ENCODE data around the gene CSMD2. TPM values are rescaled to one million over a fixed set of nuclear protein-coding genes. Genes with fewer than 3 reads are reported as not detected.
A peak's percentile ranks its signal among the peaks of the same experiment; 100 is the strongest.

CSMD2 gene
- total RNA-seq, 1 donor from 2014 or later: 0.52 TPM

DNA sequence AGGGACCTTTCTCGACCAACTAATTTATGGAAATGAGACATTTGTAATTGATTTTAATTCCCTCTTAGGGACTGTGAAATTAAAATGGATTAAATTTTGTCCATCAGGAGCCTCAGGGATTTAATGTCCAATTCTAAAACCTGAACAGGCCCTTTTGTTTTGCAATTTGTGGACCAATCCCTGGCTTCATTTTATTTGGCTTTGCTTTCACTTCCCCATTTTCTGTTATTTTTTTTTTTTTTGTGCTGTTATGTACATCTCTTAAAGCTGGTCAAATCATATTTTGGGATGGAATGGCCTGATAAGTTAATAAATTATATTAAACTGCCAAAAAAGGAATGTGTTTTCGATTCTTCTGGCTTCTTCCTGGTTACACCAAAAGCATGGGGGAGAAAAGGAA, 663.7 kb downstream of the CSMD2 start:
- H3K9ac ChIP-seq (ENCODE audit: low read depth in 1 of 3, low read length in 3 of 3): no peak overlapping the region
- H3K9me3 ChIP-seq (ENCODE audit: control insufficient read depth in 3 of 3, low read length in 3 of 3): peaks cover 5 to 12% (median 7%) of the 10 kb centered on the region in 3 donors
- H3K4me3 ChIP-seq (ENCODE audit: low read length in 3 of 3): no peak overlapping the region
- H3K4me1 ChIP-seq (ENCODE audit: control insufficient read depth in 3 of 3, insufficient read depth in 3 of 3, low read length in 3 of 3): no peaks in the 10 kb centered on the region
- H3K36me3 ChIP-seq (ENCODE audit: control insufficient read depth in 3 of 3, insufficient read depth in 3 of 3, low read length in 3 of 3): peaks cover 0 to 3% (median 0%) of the 10 kb centered on the region in 3 donors
- H3K27ac ChIP-seq (ENCODE audit: low read depth, low read length): no peak overlapping the region
- no peaks in the 10 kb centered on the region for H3K27me3 ChIP-seq (ENCODE audit: control insufficient read depth in 3 of 3, insufficient read depth in 3 of 3, low read length in 3 of 3)

DNA sequence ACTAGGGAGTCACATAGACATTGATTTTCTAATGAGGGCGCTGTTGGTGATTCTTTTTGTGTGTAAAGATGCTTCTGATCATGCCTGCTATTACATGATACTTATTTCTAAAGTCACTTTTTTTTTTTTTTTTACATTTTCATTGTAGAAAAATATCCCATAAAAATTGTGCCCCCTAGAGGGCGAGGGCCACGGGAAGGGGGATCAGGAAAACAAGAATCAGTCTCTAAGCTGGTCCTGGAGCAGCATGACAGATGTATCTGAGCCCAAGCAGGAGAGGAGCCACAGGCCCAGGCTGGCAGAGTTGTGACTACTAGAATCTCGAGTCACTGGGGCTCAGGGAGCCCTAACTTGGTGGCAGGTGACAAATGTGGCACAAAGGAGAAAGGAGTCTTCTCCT, 664.5 kb downstream of the CSMD2 start:
- H3K36me3 ChIP-seq (ENCODE audit: control insufficient read depth in 3 of 3, insufficient read depth in 3 of 3, low read length in 3 of 3): peaks cover 3 to 5% (median 5%) of the 10 kb centered on the region in 3 donors
- no peak overlapping the region for H3K9ac ChIP-seq (ENCODE audit: low read depth in 1 of 3, low read length in 3 of 3)
- H3K9me3 ChIP-seq (ENCODE audit: control insufficient read depth in 3 of 3, low read length in 3 of 3): peaks cover 7 to 19% (median 10%) of the 10 kb centered on the region in 3 donors
- H3K27ac ChIP-seq (ENCODE audit: low read depth, low read length): no peak overlapping the region
- no peaks in the 10 kb centered on the region for H3K4me1 ChIP-seq (ENCODE audit: control insufficient read depth in 3 of 3, insufficient read depth in 3 of 3, low read length in 3 of 3)
- H3K4me3 ChIP-seq (ENCODE audit: low read length in 3 of 3): no peak overlapping the region
- no peaks in the 10 kb centered on the region for H3K27me3 ChIP-seq (ENCODE audit: control insufficient read depth in 3 of 3, insufficient read depth in 3 of 3, low read length in 3 of 3)

DNA sequence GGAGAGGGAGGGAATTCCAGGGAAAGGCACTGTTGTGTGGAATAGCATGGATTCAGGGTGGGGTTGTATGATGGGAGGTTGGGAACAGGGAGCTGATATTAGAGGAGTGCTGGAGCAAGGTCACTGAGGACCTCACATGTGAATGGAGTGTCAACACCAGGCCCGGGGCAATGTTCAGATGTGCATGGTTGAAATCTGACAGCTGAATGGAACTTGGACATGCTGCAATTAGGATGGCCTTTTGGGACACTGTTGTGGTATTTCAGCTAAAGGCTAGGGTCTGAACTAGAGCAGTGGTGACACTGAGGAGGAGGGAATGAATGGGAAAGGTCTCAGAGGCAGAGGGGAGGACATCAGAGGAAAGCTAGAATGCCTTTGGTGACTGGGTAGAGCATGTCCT, 667.6 kb downstream of the CSMD2 start:
- Histone ChIP-seq H3K27ac (ENCODE audit: low read depth, low read length) (no peak overlapping the region), H3K9me3 (ENCODE audit: control insufficient read depth in 3 of 3, low read length in 3 of 3) (peaks cover 33 to 40% (median 37%) of the 10 kb centered on the region in 3 donors), H3K4me1 (ENCODE audit: control insufficient read depth in 3 of 3, insufficient read depth in 3 of 3, low read length in 3 of 3) (no peaks in the 10 kb centered on the region), H3K27me3 (ENCODE audit: control insufficient read depth in 3 of 3, insufficient read depth in 3 of 3, low read length in 3 of 3) (no peaks in the 10 kb centered on the region), H3K36me3 (ENCODE audit: control insufficient read depth in 3 of 3, insufficient read depth in 3 of 3, low read length in 3 of 3) (peaks cover 29 to 33% (median 33%) of the 10 kb centered on the region in 3 donors), H3K4me3 (ENCODE audit: low read length in 3 of 3) (no peak overlapping the region), H3K9ac (ENCODE audit: low read depth in 1 of 3, low read length in 3 of 3) (no peak overlapping the region)

DNA sequence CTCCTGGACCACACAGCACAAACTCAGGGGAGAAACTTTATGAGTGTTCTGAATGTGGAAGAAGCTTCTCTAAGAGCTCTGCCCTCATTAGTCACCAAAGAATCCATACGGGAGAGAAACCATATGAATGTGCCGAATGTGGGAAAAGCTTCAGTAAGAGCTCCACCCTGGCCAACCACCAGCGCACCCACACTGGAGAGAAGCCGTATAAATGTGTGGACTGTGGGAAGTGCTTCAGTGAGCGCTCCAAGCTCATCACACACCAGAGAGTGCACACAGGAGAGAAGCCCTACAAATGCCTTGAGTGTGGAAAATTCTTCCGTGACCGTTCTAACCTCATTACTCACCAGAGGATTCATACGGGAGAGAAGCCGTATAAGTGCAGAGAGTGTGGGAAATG, 670.1 kb downstream of the CSMD2 start:
- H3K4me3 ChIP-seq (ENCODE audit: low read length in 3 of 3): peak overlapping the region in 1 of 3 donors; percentile 7
- H3K4me1 ChIP-seq (ENCODE audit: control insufficient read depth in 3 of 3, insufficient read depth in 3 of 3, low read length in 3 of 3): no peaks in the 10 kb centered on the region
- H3K9ac ChIP-seq (ENCODE audit: low read depth in 1 of 3, low read length in 3 of 3): no peak overlapping the region
- H3K27ac ChIP-seq (ENCODE audit: low read depth, low read length): no peak overlapping the region
- H3K36me3 ChIP-seq (ENCODE audit: control insufficient read depth in 3 of 3, insufficient read depth in 3 of 3, low read length in 3 of 3): peaks cover 51 to 55% (median 54%) of the 10 kb centered on the region in 3 donors
- no peaks in the 10 kb centered on the region for H3K27me3 ChIP-seq (ENCODE audit: control insufficient read depth in 3 of 3, insufficient read depth in 3 of 3, low read length in 3 of 3)
- peaks cover 34 to 43% (median 37%) of the 10 kb centered on the region in 3 donors for H3K9me3 ChIP-seq (ENCODE audit: control insufficient read depth in 3 of 3, low read length in 3 of 3)

DNA sequence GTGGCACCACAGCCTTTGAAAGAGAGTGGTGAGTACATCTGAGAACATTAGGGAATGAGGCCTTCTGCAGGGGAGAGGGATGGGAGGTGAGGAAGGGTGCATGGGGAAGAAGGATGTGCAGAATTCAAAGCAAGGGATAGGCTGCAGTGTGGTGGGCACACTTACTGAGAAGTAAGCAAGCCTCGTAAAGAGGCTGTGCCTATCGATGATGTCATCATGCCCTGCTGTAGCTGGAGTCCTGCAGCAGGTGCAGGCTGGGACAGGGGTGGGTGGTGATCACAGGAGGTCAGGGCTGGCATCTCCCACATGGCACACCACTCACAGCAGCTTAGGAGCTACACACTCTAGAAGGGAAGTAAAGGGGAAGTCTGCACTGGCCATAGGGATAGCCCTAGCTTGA, 676.4 kb downstream of the CSMD2 start:
- Histone ChIP-seq H3K36me3 (ENCODE audit: control insufficient read depth in 3 of 3, insufficient read depth in 3 of 3, low read length in 3 of 3) (peaks cover 46 to 57% (median 56%) of the 10 kb centered on the region in 3 donors), H3K4me1 (ENCODE audit: control insufficient read depth in 3 of 3, insufficient read depth in 3 of 3, low read length in 3 of 3) (no peaks in the 10 kb centered on the region), H3K4me3 (ENCODE audit: low read length in 3 of 3) (no peak overlapping the region), H3K27me3 (ENCODE audit: control insufficient read depth in 3 of 3, insufficient read depth in 3 of 3, low read length in 3 of 3) (no peaks in the 10 kb centered on the region), H3K9ac (ENCODE audit: low read depth in 1 of 3, low read length in 3 of 3) (no peak overlapping the region), H3K9me3 (ENCODE audit: control insufficient read depth in 3 of 3, low read length in 3 of 3) (peaks cover 5 to 8% (median 8%) of the 10 kb centered on the region in 3 donors), H3K27ac (ENCODE audit: low read depth, low read length) (no peak overlapping the region)

DNA sequence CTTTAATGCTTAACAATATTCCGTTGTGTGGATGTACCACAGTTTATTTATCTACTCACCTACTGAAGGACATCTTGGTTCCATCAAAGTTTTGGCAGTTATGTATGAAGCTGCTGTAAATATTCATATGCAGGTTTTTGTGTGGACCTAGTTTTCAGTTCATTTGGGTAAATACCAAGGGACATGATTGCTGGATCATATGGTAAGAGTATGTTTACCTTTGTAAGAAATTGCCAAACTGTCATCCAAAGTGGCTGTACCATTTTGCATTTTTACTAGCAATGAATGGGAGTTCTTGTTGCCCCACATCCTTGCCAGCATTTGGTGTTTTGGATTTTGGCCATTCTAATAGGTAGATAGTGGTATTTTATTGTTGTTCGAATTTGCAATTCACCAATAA, 682.6 kb downstream of the CSMD2 start:
- H3K9ac ChIP-seq (ENCODE audit: low read depth in 1 of 3, low read length in 3 of 3): no peak overlapping the region
- H3K36me3 ChIP-seq (ENCODE audit: control insufficient read depth in 3 of 3, insufficient read depth in 3 of 3, low read length in 3 of 3): peaks cover 5 to 28% (median 19%) of the 10 kb centered on the region in 3 donors
- H3K27me3 ChIP-seq (ENCODE audit: control insufficient read depth in 3 of 3, insufficient read depth in 3 of 3, low read length in 3 of 3): no peaks in the 10 kb centered on the region

DNA sequence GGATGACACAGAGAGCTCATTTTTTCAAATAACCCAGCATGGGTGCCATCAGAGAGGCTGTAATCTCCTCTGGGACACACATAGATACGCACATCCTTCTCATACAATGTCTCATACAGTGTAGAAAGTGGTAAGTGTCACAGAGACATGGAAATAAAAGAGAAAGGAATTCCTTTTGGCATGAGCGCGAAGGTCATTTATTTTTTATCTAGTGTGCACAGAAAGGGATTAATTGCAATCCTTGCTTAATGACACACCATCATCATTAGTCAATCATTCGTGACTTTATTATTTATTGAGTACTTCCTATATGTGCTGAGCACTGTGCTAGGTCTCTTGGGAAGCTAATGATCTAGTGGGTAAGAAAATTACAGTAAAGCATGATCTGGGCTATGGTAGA, 687.6 kb downstream of the CSMD2 start:
- H3K9ac ChIP-seq (ENCODE audit: low read depth in 1 of 3, low read length in 3 of 3): no peak overlapping the region

More for the DNA sequence above, 682.6 kb downstream of the CSMD2 start:
- Histone ChIP-seq H3K9me3 (ENCODE audit: control insufficient read depth in 3 of 3, low read length in 3 of 3) (no peaks in the 10 kb centered on the region), H3K27ac (ENCODE audit: low read depth, low read length) (no peak overlapping the region), H3K4me3 (ENCODE audit: low read length in 3 of 3) (no peak overlapping the region), H3K4me1 (ENCODE audit: control insufficient read depth in 3 of 3, insufficient read depth in 3 of 3, low read length in 3 of 3) (no peaks in the 10 kb centered on the region)

DNA sequence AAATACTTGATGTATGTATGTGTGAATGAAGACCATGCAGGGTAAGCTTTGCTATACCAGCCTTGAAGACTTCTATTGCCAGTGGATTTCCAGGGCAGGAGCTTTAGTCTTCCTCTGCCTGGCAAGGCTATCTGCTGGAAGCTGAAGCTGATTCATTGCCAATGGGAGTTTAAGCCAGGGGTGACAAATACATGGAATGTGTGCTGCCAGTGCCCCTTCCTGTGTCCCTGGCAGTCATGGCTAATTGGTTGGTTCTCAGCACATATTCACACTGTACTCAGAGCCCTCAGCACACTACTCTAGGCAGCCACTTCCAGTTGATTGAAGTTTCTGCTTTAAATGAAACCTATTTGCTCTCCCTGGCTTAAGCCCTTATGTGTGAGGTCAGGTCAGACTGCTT, 691.1 kb downstream of the CSMD2 start:
- no peaks in the 10 kb centered on the region for H3K27me3 ChIP-seq (ENCODE audit: control insufficient read depth in 3 of 3, insufficient read depth in 3 of 3, low read length in 3 of 3)
- H3K36me3 ChIP-seq (ENCODE audit: control insufficient read depth in 3 of 3, insufficient read depth in 3 of 3, low read length in 3 of 3): no peaks in the 10 kb centered on the region
- peaks cover 22 to 36% (median 28%) of the 10 kb centered on the region in 3 donors for H3K4me1 ChIP-seq (ENCODE audit: control insufficient read depth in 3 of 3, insufficient read depth in 3 of 3, low read length in 3 of 3)
- H3K27ac ChIP-seq (ENCODE audit: low read depth, low read length): no peak overlapping the region
- no peak overlapping the region for H3K4me3 ChIP-seq (ENCODE audit: low read length in 3 of 3)
- H3K9ac ChIP-seq (ENCODE audit: low read depth in 1 of 3, low read length in 3 of 3): no peak overlapping the region
- no peaks in the 10 kb centered on the region for H3K9me3 ChIP-seq (ENCODE audit: control insufficient read depth in 3 of 3, low read length in 3 of 3)

More for the DNA sequence above, 687.6 kb downstream of the CSMD2 start:
- peaks cover 5 to 17% (median 10%) of the 10 kb centered on the region in 3 donors for H3K36me3 ChIP-seq (ENCODE audit: control insufficient read depth in 3 of 3, insufficient read depth in 3 of 3, low read length in 3 of 3)
- no peaks in the 10 kb centered on the region for H3K9me3 ChIP-seq (ENCODE audit: control insufficient read depth in 3 of 3, low read length in 3 of 3)
- H3K4me3 ChIP-seq (ENCODE audit: low read length in 3 of 3): no peak overlapping the region
- no peaks in the 10 kb centered on the region for H3K27me3 ChIP-seq (ENCODE audit: control insufficient read depth in 3 of 3, insufficient read depth in 3 of 3, low read length in 3 of 3)
- H3K27ac ChIP-seq (ENCODE audit: low read depth, low read length): no peak overlapping the region
- peaks cover 9 to 19% (median 18%) of the 10 kb centered on the region in 3 donors for H3K4me1 ChIP-seq (ENCODE audit: control insufficient read depth in 3 of 3, insufficient read depth in 3 of 3, low read length in 3 of 3)

DNA sequence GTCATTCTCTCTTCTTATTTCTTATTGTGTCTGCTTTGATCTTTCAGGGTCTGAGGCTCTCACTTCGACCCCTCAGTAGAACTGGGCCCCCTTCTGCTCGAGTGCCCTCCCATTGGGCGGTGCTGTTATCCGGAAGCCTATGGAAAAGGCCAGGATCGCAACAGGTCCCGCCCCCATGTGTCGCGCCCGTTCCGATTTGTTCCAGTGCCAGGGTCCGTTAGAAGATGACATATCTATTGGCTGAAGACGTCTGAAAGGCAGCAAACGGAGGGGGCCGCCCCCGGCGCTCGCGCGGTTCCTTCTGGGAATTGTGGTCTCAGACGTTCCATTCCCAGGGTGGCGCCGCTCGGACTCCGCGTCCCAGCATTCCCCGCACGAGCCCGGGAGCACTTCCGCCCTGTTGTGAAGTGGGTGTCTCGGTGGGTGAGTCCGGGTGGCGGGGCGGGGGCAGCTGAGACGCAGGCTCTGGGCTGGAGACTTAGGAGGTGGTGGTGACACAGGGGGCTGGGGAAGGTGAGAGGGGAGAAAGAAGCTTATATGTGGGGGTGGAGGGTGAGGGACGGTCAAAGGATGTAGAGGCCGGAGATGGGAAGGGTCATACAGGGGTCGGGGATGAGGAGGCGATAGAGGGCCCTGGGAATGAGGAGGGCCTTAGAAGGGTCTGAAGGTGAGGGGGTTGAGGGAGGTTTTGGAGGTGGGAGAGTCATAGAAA, 692.6 kb downstream of the CSMD2 start, which contains the start of gene ZSCAN20:
ZSCAN20 (plus strand) TSS at position 377 of the 712 bp plus-strand sequence. CDS start 6,644 bp downstream, outside the sequence.
- Histone ChIP-seq H3K4me1 (ENCODE audit: control insufficient read depth in 3 of 3, insufficient read depth in 3 of 3, low read length in 3 of 3) (peaks cover 22 to 36% (median 28%) of the 10 kb centered on the region in 3 donors), H3K36me3 (ENCODE audit: control insufficient read depth in 3 of 3, insufficient read depth in 3 of 3, low read length in 3 of 3) (no peaks in the 10 kb centered on the region), H3K27ac (ENCODE audit: low read depth, low read length) (peak within 1 kb of the TSS; percentile 64), H3K9ac (ENCODE audit: low read depth in 1 of 3, low read length in 3 of 3) (peak within 1 kb of the TSS; percentile 80 to 86 (median 83)), H3K9me3 (ENCODE audit: control insufficient read depth in 3 of 3, low read length in 3 of 3) (no peaks in the 10 kb centered on the region), H3K27me3 (ENCODE audit: control insufficient read depth in 3 of 3, insufficient read depth in 3 of 3, low read length in 3 of 3) (no peaks in the 10 kb centered on the region), H3K4me3 (ENCODE audit: low read length in 3 of 3) (peak within 1 kb of the TSS; percentile 80 to 82 (median 82))

DNA sequence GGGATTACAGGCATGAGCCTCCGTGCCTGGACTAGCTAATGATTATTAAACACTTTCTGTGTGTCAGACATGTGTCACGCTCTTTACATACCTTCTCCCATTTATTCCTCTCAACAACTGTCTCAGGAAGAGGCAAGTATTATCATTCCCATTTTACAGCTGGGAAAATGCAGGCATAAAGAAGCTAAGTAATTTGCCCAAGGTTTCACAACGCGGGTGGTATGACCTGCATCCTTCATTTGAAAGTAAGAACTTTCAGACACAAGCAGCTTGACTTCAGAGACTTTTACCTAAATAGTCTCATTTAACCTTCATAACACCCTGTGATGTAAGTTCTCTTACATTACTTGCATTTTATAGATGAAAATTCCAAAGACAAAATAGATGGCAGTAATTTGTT, 693.6 kb downstream of the CSMD2 start:
- H3K27ac ChIP-seq (ENCODE audit: low read depth, low read length): peak overlapping the region; percentile 64
- no peaks in the 10 kb centered on the region for H3K36me3 ChIP-seq (ENCODE audit: control insufficient read depth in 3 of 3, insufficient read depth in 3 of 3, low read length in 3 of 3)
- H3K9ac ChIP-seq (ENCODE audit: low read depth in 1 of 3, low read length in 3 of 3): no peak overlapping the region
- no peaks in the 10 kb centered on the region for H3K9me3 ChIP-seq (ENCODE audit: control insufficient read depth in 3 of 3, low read length in 3 of 3)
- H3K4me3 ChIP-seq (ENCODE audit: low read length in 3 of 3): no peak overlapping the region
- H3K4me1 ChIP-seq (ENCODE audit: control insufficient read depth in 3 of 3, insufficient read depth in 3 of 3, low read length in 3 of 3): peaks cover 27 to 41% (median 28%) of the 10 kb centered on the region in 3 donors
- no peaks in the 10 kb centered on the region for H3K27me3 ChIP-seq (ENCODE audit: control insufficient read depth in 3 of 3, insufficient read depth in 3 of 3, low read length in 3 of 3)

All from skeletal muscle tissue (tissue), 4 donors.